GM21447 (cell line): ENCODE results near the gene STBD1.
"Not testable (repeated sequence)": the region's sequence is repeated elsewhere in the genome, so short reads cannot be mapped to it uniquely, and the experiment has no call there.

Experiments used
- ATAC-seq: cut with Tn5 transposase; IDR thresholded peaks from one replicate; pipeline ENCODE4 v1.9.1; 2021; ENCODE audit not compliant: unreplicated experiment

STBD1 gene

DNA sequence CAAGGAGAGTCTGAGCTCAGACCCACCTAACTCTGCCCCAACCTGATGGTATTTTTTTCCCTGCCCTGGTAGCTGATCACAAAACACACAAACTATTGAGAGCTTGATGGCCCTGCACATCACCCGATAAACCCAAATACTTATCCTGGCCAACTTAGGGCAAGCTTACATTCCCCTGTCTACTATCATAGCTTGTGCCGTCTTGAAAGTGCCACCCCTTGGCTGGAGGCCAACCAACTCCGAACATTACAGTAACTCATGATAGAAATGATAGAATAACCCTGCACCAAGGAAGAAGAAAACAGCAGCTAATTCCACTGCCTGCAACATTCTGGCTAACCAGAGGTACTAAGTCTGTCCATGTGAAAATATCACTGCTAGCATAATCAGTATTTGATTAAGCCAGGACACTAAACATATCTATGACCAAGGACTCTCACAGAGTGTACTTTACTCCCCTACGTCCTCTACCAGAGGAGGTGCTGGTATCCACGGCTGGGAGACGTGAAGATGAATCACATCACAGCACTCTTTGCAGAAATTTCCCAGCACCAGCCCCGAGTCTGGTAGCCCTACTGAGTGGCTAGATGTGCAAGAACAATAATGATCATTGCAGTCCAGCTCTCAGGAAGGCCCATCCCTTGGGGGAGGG is 8.9 kb downstream of the STBD1 start:
- ATAC-seq, result no peak

- no peak for ATAC-seq
Measured at GRCh38 chr4:76316131-76316530, 9.6 kb downstream of the STBD1 start.

DNA sequence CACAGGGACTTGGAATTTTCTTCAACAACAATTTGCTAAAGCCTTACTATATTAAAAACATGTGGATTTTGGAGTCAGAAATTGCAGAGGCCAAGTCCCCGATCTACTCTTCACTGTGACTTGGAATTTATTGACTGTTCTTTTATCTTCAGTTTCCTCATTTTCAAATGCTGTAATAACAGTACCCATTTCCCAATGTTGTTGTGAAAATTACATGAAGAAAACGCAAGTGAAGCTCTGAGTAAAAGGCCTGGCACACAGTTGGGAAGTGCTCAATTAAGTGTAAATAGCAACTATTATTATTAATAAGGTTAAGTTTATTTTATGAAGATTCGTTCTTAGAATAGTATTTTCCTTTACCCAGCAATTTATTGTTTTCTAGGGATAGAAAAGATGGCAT is 15.7 kb downstream of the STBD1 start:
- ATAC-seq, result no peak

DNA sequence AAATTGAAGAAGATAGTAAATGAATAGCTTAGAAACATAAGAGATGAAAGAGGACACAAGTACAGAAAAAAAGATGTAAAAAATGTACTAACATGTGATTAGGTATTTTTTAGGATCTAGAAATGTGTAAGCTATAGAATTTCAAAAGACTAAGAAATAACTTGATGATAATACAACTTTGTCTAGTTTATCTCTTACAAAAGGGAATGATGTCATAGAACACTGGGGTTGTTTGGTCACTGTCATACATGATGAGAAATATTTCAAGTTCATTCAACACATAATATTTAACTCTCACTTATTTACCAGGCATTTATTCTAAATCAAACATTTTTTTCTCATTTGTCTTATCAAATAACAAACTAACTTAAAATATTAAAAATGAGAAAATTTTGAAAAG is 18.5 kb downstream of the STBD1 start:
- no peak for ATAC-seq

GRCh38 chr4:76326515-76326914 is 20.0 kb downstream of the STBD1 start:
- ATAC-seq, result no peak

DNA sequence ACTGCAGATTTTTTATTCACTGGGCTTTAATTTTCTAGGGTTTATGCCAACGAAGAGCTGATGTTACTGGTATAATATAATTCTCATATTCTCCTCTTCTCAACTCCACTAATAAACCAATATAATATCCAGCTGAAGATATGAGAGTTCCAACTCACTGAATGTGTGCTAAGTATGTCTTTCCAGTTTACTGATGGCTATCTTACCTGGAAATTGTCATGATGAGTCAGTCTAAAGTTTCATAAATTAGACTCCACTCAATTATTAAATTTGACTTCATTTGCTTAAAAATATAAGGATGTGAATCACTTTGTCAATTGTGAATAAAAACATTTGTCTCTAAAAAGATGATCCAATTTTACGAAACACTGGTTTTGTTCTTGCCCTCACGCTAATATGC is 28.4 kb downstream of the STBD1 start:
- no peak for ATAC-seq

GRCh38 chr4:76339364-76339763 is 32.8 kb downstream of the STBD1 start:
- ATAC-seq, result no peak

DNA sequence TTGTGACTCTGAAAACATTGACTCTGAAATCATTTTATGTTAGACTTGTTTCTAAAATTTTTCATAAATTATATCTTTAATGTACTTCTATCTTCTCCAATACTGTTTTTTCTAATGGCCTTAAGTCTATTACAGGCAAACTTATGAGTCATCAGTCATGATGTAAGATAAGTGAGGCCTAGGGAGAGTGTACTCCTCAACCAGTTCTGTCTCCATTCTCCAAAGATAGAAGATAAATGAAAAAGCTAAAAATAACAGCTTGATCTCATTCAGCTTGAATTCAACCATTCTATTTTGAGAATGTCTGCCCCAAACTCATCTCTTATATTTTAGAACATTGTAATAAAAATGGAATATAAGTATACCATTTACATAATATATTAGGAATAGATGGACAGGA is 34.5 kb downstream of the STBD1 start:
- ATAC-seq, result no peak

- no peak for ATAC-seq
Measured at GRCh38 chr4:76342191-76342590, 35.7 kb downstream of the STBD1 start.

DNA sequence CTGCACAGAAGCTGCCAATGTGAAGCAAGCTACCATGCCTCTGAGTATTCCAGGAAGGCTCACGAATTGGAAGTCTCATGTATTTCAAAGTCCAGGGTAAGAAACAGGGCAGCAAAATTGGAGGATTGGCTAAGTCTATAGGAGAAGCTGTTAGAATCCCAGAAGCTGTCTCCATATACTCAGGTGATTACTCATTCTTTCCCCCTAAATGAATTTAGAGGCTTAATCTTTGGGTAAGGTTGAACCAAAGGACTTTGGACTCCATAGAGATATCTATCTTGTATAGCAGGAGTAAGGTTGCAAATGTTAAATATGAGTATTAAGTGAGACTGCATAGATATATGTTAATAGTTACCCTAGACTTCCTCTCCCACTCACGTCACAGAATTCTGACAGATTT is 36.3 kb downstream of the STBD1 start:
- ATAC-seq, result no peak

DNA sequence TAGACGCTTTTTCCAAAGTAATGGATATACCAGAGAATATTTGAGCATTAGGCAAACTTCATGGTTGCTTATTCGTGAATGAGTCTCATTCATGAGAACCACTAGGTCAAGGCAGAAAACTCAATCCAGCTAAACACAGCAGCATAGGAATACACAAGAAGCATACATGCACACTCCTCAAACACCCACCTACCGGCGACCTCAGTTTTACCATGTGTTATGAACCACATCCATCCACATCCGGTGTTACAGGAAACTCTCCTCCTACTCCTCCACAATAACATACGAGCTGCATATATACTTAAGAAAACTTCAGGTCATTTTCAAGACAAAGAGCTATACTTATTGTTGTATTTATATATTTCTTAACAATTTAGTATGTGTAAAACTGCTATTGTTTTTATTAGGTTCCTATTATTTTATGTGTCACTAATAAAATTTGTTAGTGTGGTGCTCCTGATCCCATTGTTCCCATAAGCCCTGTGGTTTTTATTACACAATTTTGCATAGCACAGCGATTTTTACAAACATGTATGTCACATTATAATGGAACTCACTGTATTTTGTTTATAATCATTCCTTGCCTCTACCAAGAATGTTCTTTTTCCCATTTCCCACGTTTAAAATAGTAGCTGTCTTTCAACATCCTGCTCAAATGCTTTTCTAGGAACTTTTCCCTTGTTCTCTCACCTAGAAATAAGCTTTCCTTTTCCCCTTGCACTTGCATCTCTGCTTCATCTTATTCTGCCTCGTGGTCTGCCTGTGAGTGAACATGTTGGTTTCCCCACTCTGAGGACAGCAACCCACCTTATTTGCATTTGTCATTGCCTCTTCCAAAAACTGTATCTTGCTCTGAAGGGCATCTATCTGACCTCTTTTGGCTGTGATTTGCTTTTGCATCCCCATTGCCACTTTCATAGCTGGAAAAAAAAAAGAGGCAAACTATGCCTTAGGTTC is 48.3 kb downstream of the STBD1 start:
- ATAC-seq, result no peak

GRCh38 chr4:76357981-76358380 is 51.4 kb downstream of the STBD1 start:
- no peak for ATAC-seq

- not testable (repeated sequence) for ATAC-seq
Measured at GRCh38 chr4:76359881-76360466, 53.4 kb downstream of the STBD1 start.
